Neural progenitor cell (in vitro differentiated cells): ENCODE measurements around the gene MFRP.

ENCODE experiments used
- CTCF ChIP-seq: fragments of 200-600 bp; sonication (generic); IDR thresholded peaks from 2 replicates; pipeline ENCODE4 v1.5.1; 2017; ENCODE audit warnings: antibody characterized with exemption, mild to moderate bottlenecking
- EZH2 ChIP-seq: fragments of 200-600 bp; sonication (generic); IDR thresholded peaks from 2 replicates; pipeline ENCODE4 v1.6.1; 2017; ENCODE audit warnings: antibody characterized with exemption, mild to moderate bottlenecking, moderate library complexity

GRCh38 chr11:119350302-119350701 lies 3.8 kb upstream of the MFRP start:
- no peak for TF ChIP-seq CTCF
- TF ChIP-seq EZH2 = no peak
